GM19351 (cell line): Measurements from ENCODE around the gene VMA21.

Experiments used
- ATAC-seq: cut with Tn5 transposase; IDR thresholded peaks from one replicate; pipeline ENCODE4 v1.9.1; 2021; ENCODE audit warnings: mild to moderate bottlenecking, moderate library complexity; ENCODE audit not compliant: unreplicated experiment

Gene VMA21

GRCh38 chrX:151396825-151397740, at the start of gene VMA21:
VMA21 (plus strand) TSS chrX:151397206; CDS start chrX:151397309, 103 bp downstream.
- ATAC-seq = peak; percentile 70

- no peak for ATAC-seq
Measured at GRCh38 chrX:151359341-151359740, 37.7 kb upstream of the VMA21 start.

GRCh38 chrX:151359931-151360871, 36.8 kb upstream of the VMA21 start:
- peak; percentile 79 for ATAC-seq

- no peak for ATAC-seq
Measured at GRCh38 chrX:151363316-151363715, 33.7 kb upstream of the VMA21 start.

GRCh38 chrX:151365579-151365978, 31.4 kb upstream of the VMA21 start:
- ATAC-seq = no peak

- ATAC-seq = no peak
Measured at GRCh38 chrX:151370906-151371305, 26.1 kb upstream of the VMA21 start.

- no peak for ATAC-seq
Measured at GRCh38 chrX:151384807-151385206, 12.2 kb upstream of the VMA21 start.

GRCh38 chrX:151386838-151387459, 10.1 kb upstream of the VMA21 start:
- ATAC-seq = no peak

- ATAC-seq = no peak
Measured at GRCh38 chrX:151391722-151392121, 5.3 kb upstream of the VMA21 start.

- peak; percentile 58 for ATAC-seq
Measured at GRCh38 chrX:151393514-151393913, 3.5 kb upstream of the VMA21 start.

- ATAC-seq = peak; percentile 20
Measured at GRCh38 chrX:151396042-151396824, 773 bp upstream of the VMA21 start.

- ATAC-seq = peak; percentile 2
Measured at GRCh38 chrX:151397741-151398070, 700 bp downstream of the VMA21 start.

GRCh38 chrX:151398346-151398745, 1.3 kb downstream of the VMA21 start:
- no peak for ATAC-seq

- ATAC-seq = no peak
Measured at GRCh38 chrX:151402719-151403390, 5.8 kb downstream of the VMA21 start.

- ATAC-seq = no peak
Measured at GRCh38 chrX:151416579-151416978, 19.6 kb downstream of the VMA21 start.

GRCh38 chrX:151419782-151420181, 22.8 kb downstream of the VMA21 start:
- ATAC-seq = no peak

- no peak for ATAC-seq
Measured at GRCh38 chrX:151424505-151424904, 27.5 kb downstream of the VMA21 start.

GRCh38 chrX:151448509-151448908, 51.5 kb downstream of the VMA21 start:
- ATAC-seq = no peak

- no peak for ATAC-seq
Measured at GRCh38 chrX:151458824-151459223, 61.8 kb downstream of the VMA21 start.
